ENCODE results near the gene RHOBTB3. TPM values are rescaled to one million over a fixed set of nuclear protein-coding genes. Genes with fewer than 3 reads are reported as not detected.

Gene RHOBTB3
- total RNA-seq, 4 donors from 2014 or later = 4.7 to 59.3 (median 13.6) TPM

- WGBS, 2 donors = 13 to 16% methylated on average over 2 to 4 of the region's 4 CpGs
- Histone ChIP-seq H3K36me3 (no peaks in the 10 kb centered on the region), H3K9me3 (no peaks in the 10 kb centered on the region), H3K27ac (peak overlapping the region; percentile 37 to 71 (median 58)), H3K27me3 (no peaks in the 10 kb centered on the region), H3K4me1 (peaks cover 4 to 23% (median 8%) of the 10 kb centered on the region in 3 donors), H3K4me3 (peak overlapping the region in 2 of 4 donors; percentile 1 to 25)
- no peak for TF ChIP-seq POLR2A (IDR thresholded peaks at IDR 0.05)
- TF ChIP-seq CTCF (IDR thresholded peaks at IDR 0.05) = peak; percentile 74 to 95 (median 88)
- intact Hi-C loops (cut with DNase I) = loop anchor here (5.0 to 10.0 kb wide), 2 partner anchors 66 to 116 kb away; no protein-coding TSS in a partner anchor
- peak; percentile 19 for DNase-seq
These were observed 50.0 kb downstream of the RHOBTB3 start for GRCh38 chr5:95781101-95781583.

GRCh38 chr5:95782181-95782580 lies 51.0 kb downstream of the RHOBTB3 start:
- DNase-seq = no peak
- Histone ChIP-seq H3K9me3 (no peaks in the 10 kb centered on the region), H3K27ac (no peak overlapping the region), H3K36me3 (no peaks in the 10 kb centered on the region), H3K4me1 (peaks cover 4 to 23% (median 8%) of the 10 kb centered on the region in 3 donors), H3K27me3 (no peaks in the 10 kb centered on the region), H3K4me3 (no peak overlapping the region)
- TF ChIP-seq CTCF (IDR thresholded peaks at IDR 0.05) (no peak), POLR2A (IDR thresholded peaks at IDR 0.05) (no peak)
- intact Hi-C loops (cut with DNase I) = loop anchor here (5.0 to 10.0 kb wide), 2 partner anchors 65 to 117 kb away; no protein-coding TSS in a partner anchor
- 83 to 85% methylated on average over 4 of the region's 4 CpGs for WGBS, 2 donors

GRCh38 chr5:95783661-95784060 lies 52.5 kb downstream of the RHOBTB3 start:
- H3K9me3 ChIP-seq = no peaks in the 10 kb centered on the region
- peaks cover 0 to 8% (median 0%) of the 10 kb centered on the region in 3 donors for H3K36me3 ChIP-seq
- no peak overlapping the region for H3K27ac ChIP-seq
- WGBS, 2 donors = 89 to 96% methylated on average over 3 of the region's 3 CpGs
- H3K27me3 ChIP-seq = no peaks in the 10 kb centered on the region
- peaks cover 4 to 23% (median 8%) of the 10 kb centered on the region in 3 donors for H3K4me1 ChIP-seq
- H3K4me3 ChIP-seq = no peak overlapping the region
- TF ChIP-seq POLR2A (IDR thresholded peaks at IDR 0.05) (no peak), CTCF (IDR thresholded peaks at IDR 0.05) (no peak)
- intact Hi-C loops (cut with DNase I) = loop anchor here (5.0 to 10.0 kb wide), 2 partner anchors 64 to 119 kb away; no protein-coding TSS in a partner anchor
- no peak for DNase-seq

GRCh38 chr5:95784514-95785302 lies 53.6 kb downstream of the RHOBTB3 start:
- intact Hi-C loops (cut with DNase I) = loop anchor here (5.0 to 10.0 kb wide), 2 partner anchors 63 to 120 kb away; no protein-coding TSS in a partner anchor
- H3K4me1 ChIP-seq = peaks cover 4 to 19% (median 8%) of the 10 kb centered on the region in 3 donors
- H3K27ac ChIP-seq = no peak overlapping the region
- no peak overlapping the region for H3K4me3 ChIP-seq
- no peak for TF ChIP-seq CTCF (IDR thresholded peaks at IDR 0.05)
- TF ChIP-seq POLR2A (IDR thresholded peaks at IDR 0.05) = no peak
- no peaks in the 10 kb centered on the region for H3K9me3 ChIP-seq
- peaks cover 0 to 10% (median 0%) of the 10 kb centered on the region in 3 donors for H3K36me3 ChIP-seq
- H3K27me3 ChIP-seq = no peaks in the 10 kb centered on the region
- DNase-seq = no peak
- WGBS, 2 donors = 80 to 82% methylated on average over 9 of the region's 9 CpGs
